Progenitor cell of endocrine pancreas (in vitro differentiated cells): ENCODE measurements around the gene C1S. TPM values are rescaled to one million over a fixed set of nuclear protein-coding genes. Genes with fewer than 3 reads are reported as not detected.
A peak's percentile ranks its signal among the peaks of the same experiment; 100 is the strongest.

Source experiments
- DNase-seq: peaks from one replicate; pipeline ENCODE4 v3.0.0; 2021; ENCODE audit warnings: low spot score; ENCODE audit not compliant: unreplicated experiment
- H3K27ac Mint-ChIP-seq: 2 replicates; pipeline ENCODE4 v1.8.0; 2021; ENCODE audit warnings: mild to moderate bottlenecking, moderate library complexity, mixed read lengths
- H3K27me3 Mint-ChIP-seq: 2 replicates; pipeline ENCODE4 v1.8.0; 2021; ENCODE audit warnings: mixed read lengths
- H3K36me3 Mint-ChIP-seq: 2 replicates; pipeline ENCODE4 v1.8.0; 2022; ENCODE audit warnings: mixed read lengths; ENCODE audit not compliant: insufficient read depth
- H3K4me1 Mint-ChIP-seq: 2 replicates; pipeline ENCODE4 v1.8.0; 2021; ENCODE audit warnings: low read depth, mixed read lengths
- H3K4me3 Mint-ChIP-seq: 2 replicates; pipeline ENCODE4 v1.8.0; 2021; ENCODE audit warnings: low read depth, mild to moderate bottlenecking, moderate library complexity, mixed read lengths
- H3K9me3 Mint-ChIP-seq: 2 replicates; pipeline ENCODE4 v1.8.0; 2021; ENCODE audit warnings: low read depth, mixed read lengths
- total RNA-seq: library from RNA; stranded (reverse); gene quantifications from 2 replicates; pipeline ENCODE4 v1.2.1, GENCODE V29; 2021
- TF ChIP-seq, protein P1 (sequence below): fragments of 200-600 bp; sonication (generic); IDR thresholded peaks from one replicate; pipeline ENCODE4 v1.5.0; 2021; ENCODE audit warnings: antibody characterized with exemption, mild to moderate bottlenecking; ENCODE audit not compliant: unreplicated experiment

C1S gene
- total RNA-seq, 1 donor from 2014 or later = 4.1 TPM

GRCh38 chr12:7081037-7081436 is 20.5 kb downstream of the C1S start:
- H3K4me3 Mint-ChIP-seq = no peak overlapping the region
- no peak overlapping the region for H3K27ac Mint-ChIP-seq
- DNase-seq = no peak
- peaks cover 4% of the 10 kb centered on the region for H3K36me3 Mint-ChIP-seq
- H3K4me1 Mint-ChIP-seq = no peaks in the 10 kb centered on the region
- TF ChIP-seq, protein P1, sequence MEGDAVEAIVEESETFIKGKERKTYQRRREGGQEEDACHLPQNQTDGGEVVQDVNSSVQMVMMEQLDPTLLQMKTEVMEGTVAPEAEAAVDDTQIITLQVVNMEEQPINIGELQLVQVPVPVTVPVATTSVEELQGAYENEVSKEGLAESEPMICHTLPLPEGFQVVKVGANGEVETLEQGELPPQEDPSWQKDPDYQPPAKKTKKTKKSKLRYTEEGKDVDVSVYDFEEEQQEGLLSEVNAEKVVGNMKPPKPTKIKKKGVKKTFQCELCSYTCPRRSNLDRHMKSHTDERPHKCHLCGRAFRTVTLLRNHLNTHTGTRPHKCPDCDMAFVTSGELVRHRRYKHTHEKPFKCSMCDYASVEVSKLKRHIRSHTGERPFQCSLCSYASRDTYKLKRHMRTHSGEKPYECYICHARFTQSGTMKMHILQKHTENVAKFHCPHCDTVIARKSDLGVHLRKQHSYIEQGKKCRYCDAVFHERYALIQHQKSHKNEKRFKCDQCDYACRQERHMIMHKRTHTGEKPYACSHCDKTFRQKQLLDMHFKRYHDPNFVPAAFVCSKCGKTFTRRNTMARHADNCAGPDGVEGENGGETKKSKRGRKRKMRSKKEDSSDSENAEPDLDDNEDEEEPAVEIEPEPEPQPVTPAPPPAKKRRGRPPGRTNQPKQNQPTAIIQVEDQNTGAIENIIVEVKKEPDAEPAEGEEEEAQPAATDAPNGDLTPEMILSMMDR = no peak
- H3K27me3 Mint-ChIP-seq = peaks cover 8% of the 10 kb centered on the region
- H3K9me3 Mint-ChIP-seq = peaks cover 6% of the 10 kb centered on the region

- Mint-ChIP-seq H3K27me3 (peaks cover 2% of the 10 kb centered on the region), H3K9me3 (peaks cover 6% of the 10 kb centered on the region), H3K36me3 (peaks cover 4% of the 10 kb centered on the region), H3K4me3 (no peak overlapping the region), H3K27ac (no peak overlapping the region), H3K4me1 (no peaks in the 10 kb centered on the region)
- TF ChIP-seq, protein P1 = no peak
- DNase-seq = no peak
Observed at GRCh38 chr12:7083125-7083524, 22.6 kb downstream of the C1S start.

- no peak overlapping the region for H3K27ac Mint-ChIP-seq
- TF ChIP-seq, protein P1 = no peak
- H3K36me3 Mint-ChIP-seq = no peaks in the 10 kb centered on the region
- H3K9me3 Mint-ChIP-seq = no peaks in the 10 kb centered on the region
- peaks cover 4% of the 10 kb centered on the region for H3K4me1 Mint-ChIP-seq
- H3K27me3 Mint-ChIP-seq = peaks cover 36% of the 10 kb centered on the region
- DNase-seq = no peak
- no peak overlapping the region for H3K4me3 Mint-ChIP-seq
Observed at GRCh38 chr12:7089196-7089871, 28.8 kb downstream of the C1S start.

DNA sequence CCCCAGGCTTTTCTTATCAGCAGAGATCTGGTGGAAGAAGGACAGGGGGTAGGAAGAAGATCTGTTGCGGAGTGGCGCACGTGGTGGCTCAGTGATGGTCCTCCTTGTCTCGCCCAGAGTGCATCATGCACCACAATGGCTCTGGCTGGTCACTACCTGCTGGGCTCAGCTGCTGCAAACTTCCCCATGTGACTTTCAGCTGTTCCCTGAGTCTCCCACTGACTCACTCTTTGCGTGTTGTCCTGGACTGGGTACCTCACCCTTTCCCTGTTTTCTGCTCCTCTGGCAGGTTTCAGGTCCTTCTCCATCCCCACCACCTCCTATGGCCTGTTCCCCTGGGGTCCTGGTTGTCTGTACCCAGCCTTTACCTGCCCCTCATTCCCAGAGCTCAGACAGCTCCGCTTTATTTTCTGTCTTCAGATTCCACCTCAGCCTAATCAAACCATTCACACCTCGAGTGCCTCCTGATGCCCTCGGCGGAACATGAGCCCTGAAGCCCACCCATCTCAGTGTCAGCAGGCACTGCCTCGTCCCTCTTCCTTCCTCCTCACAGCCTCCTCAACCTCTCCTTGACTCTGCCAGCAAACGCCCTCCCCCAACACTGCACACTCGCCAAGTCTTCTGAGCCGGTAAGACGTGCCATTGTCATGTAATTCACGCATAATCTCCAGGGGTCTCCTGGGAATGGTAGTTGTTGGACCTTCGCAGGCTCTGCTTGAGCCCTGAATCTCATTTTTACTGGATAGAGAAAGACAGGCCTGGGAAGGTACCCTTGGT is 29.9 kb downstream of the C1S start:
- H3K27me3 Mint-ChIP-seq = peaks cover 36% of the 10 kb centered on the region
- no peak for DNase-seq
- H3K9me3 Mint-ChIP-seq = no peaks in the 10 kb centered on the region
- no peak overlapping the region for H3K4me3 Mint-ChIP-seq
- H3K4me1 Mint-ChIP-seq = peaks cover 4% of the 10 kb centered on the region
- H3K36me3 Mint-ChIP-seq = no peaks in the 10 kb centered on the region
- H3K27ac Mint-ChIP-seq = peak overlapping the region; percentile 18
- TF ChIP-seq, protein P1 = no peak

DNA sequence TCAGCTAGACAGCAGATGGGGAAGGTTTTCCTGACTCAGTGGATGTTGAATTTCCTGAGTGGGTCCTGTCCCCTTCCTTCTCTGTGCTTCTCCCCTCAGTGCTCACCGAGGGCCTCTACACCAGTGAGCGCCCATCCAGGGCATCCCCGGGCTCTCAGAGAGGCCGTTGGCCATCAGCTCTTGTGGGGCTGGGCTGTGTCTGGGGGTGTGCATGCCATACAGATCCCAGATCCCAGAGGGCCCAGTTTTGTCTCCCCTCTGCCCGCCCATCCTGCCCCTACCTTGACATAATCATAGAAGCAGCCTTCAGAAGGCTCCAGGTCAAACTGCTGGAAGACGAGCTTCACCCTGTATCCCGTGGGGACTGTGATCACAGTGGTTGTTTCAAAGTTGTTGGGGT is 30.7 kb downstream of the C1S start:
- peaks cover 36% of the 10 kb centered on the region for H3K27me3 Mint-ChIP-seq
- no peaks in the 10 kb centered on the region for H3K9me3 Mint-ChIP-seq
- TF ChIP-seq, protein P1 = no peak
- peaks cover 4% of the 10 kb centered on the region for H3K4me1 Mint-ChIP-seq
- no peak overlapping the region for H3K27ac Mint-ChIP-seq
- no peak for DNase-seq
- H3K4me3 Mint-ChIP-seq = no peak overlapping the region
- no peaks in the 10 kb centered on the region for H3K36me3 Mint-ChIP-seq
